MM.1S (cell line): ENCODE results near the gene FBXL7.

Experiments
- CTCF ChIP-seq: fragments of 300-600 bp; sonication (generic); IDR thresholded peaks from 2 replicates; pipeline ENCODE4 v1.5.1; 2016; ENCODE audit warnings: antibody characterized with exemption, low read length, mixed read lengths
- EZH2phosphoT487 ChIP-seq: fragments of 300-600 bp; sonication (generic); IDR thresholded peaks from 2 replicates; pipeline ENCODE4 v1.6.1; 2018; ENCODE audit warnings: antibody characterized with exemption, low read length

GRCh38 chr5:15551113-15551504, 51.1 kb downstream of the FBXL7 start:
- no peak for TF ChIP-seq CTCF
- TF ChIP-seq EZH2phosphoT487, result no peak
